B cell (primary cell): Measurements from ENCODE around the gene GGN. TPM values are rescaled to one million over a fixed set of nuclear protein-coding genes. Genes with fewer than 3 reads are reported as not detected.

ENCODE experiments used
- ATAC-seq: fragments of 200-7000 bp; cut with Tn5 transposase; one replicate; pipeline ENCODE4 v1.10.0; 2021; ENCODE audit warnings: low read depth, mild to moderate bottlenecking, moderate number of reproducible peaks, moderate library complexity
- CTCF ChIA-PET: fragments of 350-600 bp; sonication (Branson Sonifier 250); formaldehyde crosslinking; loops from one replicate; lab custom pipeline; 2021; ENCODE audit warnings: antibody characterized with exemption, inconsistent platforms; lab: Charles Lee
- POLR2A ChIA-PET: fragments of 350-600 bp; sonication (Branson Sonifier 250); formaldehyde crosslinking; loops from one replicate; lab custom pipeline; 2021; ENCODE audit warnings: antibody characterized with exemption; lab: Charles Lee
- DNase-seq: peaks from one replicate; pipeline ENCODE4 v3.0.0; 2013
- H2AFZ ChIP-seq: 2 replicates; pipeline ENCODE4 v1.6.1; 2012; ENCODE audit warnings: mild to moderate bottlenecking, low read depth, low read length; ENCODE audit not compliant: insufficient read depth, poor library complexity, severe bottlenecking
- H3K27ac ChIP-seq, 2 donors: 1 replicate in 1 of 2; 2 replicates in 1 of 2; pipeline ENCODE4 v1.5.1; 2012 to 2013; ENCODE audit warnings: low read length in 2 of 2, mild to moderate bottlenecking in 2 of 2, moderate library complexity in 1 of 2
- H3K27me3 ChIP-seq, 4 experiments: fragments of 200-600 bp in 1 of 4; sonication (generic) in 1 of 4; replicated peaks in 1 of 4; 1 replicate in 2 of 4; 2 replicates in 2 of 4; pipeline versions ENCODE4 v1.6.1 to v1.7.0; 2013 to 2016; ENCODE audit warnings: low read length in 3 of 4, mild to moderate bottlenecking in 2 of 4, mixed read lengths in 1 of 4, moderate library complexity in 1 of 4; ENCODE audit not compliant: insufficient read depth in 4 of 4, control insufficient read depth in 3 of 4; ENCODE audit errors: control extremely low read depth in 1 of 4
- H3K36me3 ChIP-seq, 2 experiments: replicated peaks in 1 of 2; 1 replicate in 1 of 2; 2 replicates in 1 of 2; pipeline versions ENCODE4 v1.6.1 to v1.7.1; 2013; ENCODE audit warnings: low read length in 1 of 2; ENCODE audit not compliant: insufficient read depth in 2 of 2, control insufficient read depth in 1 of 2; ENCODE audit errors: control extremely low read depth in 1 of 2, extremely low read depth in 1 of 2
- H3K4me1 ChIP-seq, 2 donors: fragments of 200-600 bp in 1 of 2; sonication (generic) in 1 of 2; 1 replicate in 1 of 2; 2 replicates in 1 of 2; pipeline versions ENCODE4 v1.5.1 to v1.6.1; 2013 to 2017; ENCODE audit warnings: low read length in 2 of 2; ENCODE audit not compliant: control insufficient read depth in 2 of 2, insufficient read depth in 2 of 2
- H3K4me2 ChIP-seq: replicated peaks from 2 replicates; pipeline ENCODE3; 2012; ENCODE audit warnings: mild to moderate bottlenecking, low read depth, low read length; ENCODE audit not compliant: poor library complexity, severe bottlenecking
- H3K4me3 ChIP-seq, 5 experiments: fragments of 200-600 bp in 1 of 5; sonication (generic) in 1 of 5; 1 replicate in 3 of 5; 2 replicates in 2 of 5; pipeline versions ENCODE4 v1.5.1 to v1.7.0; 2011 to 2016; ENCODE audit warnings: low read length in 4 of 5, mild to moderate bottlenecking in 4 of 5, low read depth in 2 of 5, control low read depth in 1 of 5, moderate library complexity in 1 of 5; ENCODE audit not compliant: insufficient read depth in 1 of 5; ENCODE audit errors: control extremely low read depth in 1 of 5, extremely low read depth in 1 of 5
- H3K79me2 ChIP-seq: fragments of 200-600 bp; sonication (generic); one replicate; pipeline ENCODE4 v1.6.0; 2016; ENCODE audit warnings: low read length; ENCODE audit not compliant: control insufficient read depth, insufficient read depth
- H3K9ac ChIP-seq: fragments of 200-600 bp; sonication (generic); 2 replicates; pipeline ENCODE4 v1.6.1; 2017; ENCODE audit warnings: mild to moderate bottlenecking, low read length, moderate library complexity
- H3K9me3 ChIP-seq, 3 donors: one replicate each; pipeline versions ENCODE4 v1.6.1 to v1.7.1; 2013; ENCODE audit warnings: low read length in 2 of 3; ENCODE audit not compliant: control insufficient read depth in 2 of 3, insufficient read depth in 1 of 3; ENCODE audit errors: control extremely low read depth in 1 of 3
- H4K20me1 ChIP-seq: 2 replicates; pipeline ENCODE4 v1.6.0; 2012; ENCODE audit warnings: mild to moderate bottlenecking, low read length; ENCODE audit not compliant: insufficient read depth, control insufficient read depth, poor library complexity, severe bottlenecking
- H3K27ac Mint-ChIP-seq: one replicate; pipeline ENCODE4 v1.8.0; 2021; ENCODE audit warnings: mixed read lengths
- H3K27me3 Mint-ChIP-seq: one replicate; pipeline ENCODE4 v1.8.0; 2021; ENCODE audit warnings: mixed read lengths
- H3K4me1 Mint-ChIP-seq: one replicate; pipeline ENCODE4 v1.8.0; 2021; ENCODE audit warnings: mixed read lengths
- H3K4me3 Mint-ChIP-seq: one replicate; pipeline ENCODE4 v1.8.0; 2021; ENCODE audit warnings: mixed read lengths
- H3K9me3 Mint-ChIP-seq: one replicate; pipeline ENCODE4 v1.8.0; 2022; ENCODE audit warnings: mixed read lengths; ENCODE audit not compliant: insufficient read depth
- CTCF ChIP-seq: fragments of 200-600 bp; IDR thresholded peaks from one replicate; pipeline ENCODE4 v1.8.0; 2022; ENCODE audit warnings: antibody characterized with exemption, mild to moderate bottlenecking
- EZH2 ChIP-seq: IDR thresholded peaks from 2 replicates; pipeline ENCODE4 v1.6.1; 2012; ENCODE audit warnings: borderline replicate concordance, low read depth, mild to moderate bottlenecking, moderate library complexity, low read length; ENCODE audit not compliant: insufficient read depth, poor library complexity, severe bottlenecking
- WGBS: methylation state at CpG from one replicate; pipeline ENCODE4 v1.1.5; 2013; ENCODE audit warnings: missing lambda C conversion rate; ENCODE audit not compliant: insufficient coverage; 5-methylcytosine and 5-hydroxymethylcytosine counted together
- intact Hi-C: fragments of 100-400 bp; cut with micrococcal nuclease; formaldehyde crosslinking; loops from one replicate; pipeline ENCODE4 v1.10.0; 2022
- polyA plus RNA-seq: library from polyadenylated mRNA; depleted of rRNA; stranded (reverse); fragments of >200 nt; gene quantifications from 2 replicates; pipeline ENCODE4 v1.2.3, GENCODE V29; 2012
- total RNA-seq, 2 donors: library from RNA; stranded (reverse); fragments of 120-200 nt in 1 of 2; gene quantifications; 1 replicate in 1 of 2; 2 replicates in 1 of 2; pipeline versions ENCODE4 v1.2.3 to v1.2.4, GENCODE V29; 2013 to 2022

The GGN gene
- total and polyA plus RNA-seq, 2 donors (not counting 1 experiment from before 2014, with no cell fraction given) = 0.34 TPM; not detected in 1

GRCh38 chr19:38437295-38437694, 49.5 kb upstream of the GGN start:
- no peak for DNase-seq
- ATAC-seq = no peak
- ChIA-PET CTCF (interaction anchor here (0.5 kb wide), 1 partner anchor 1983 kb away, joined by 3 read pairs; no protein-coding TSS in a partner anchor), POLR2A (no interaction called here)
- Mint-ChIP-seq H3K4me3 (no peak overlapping the region), H3K27ac (no peak overlapping the region), H3K4me1 (peaks cover 13% of the 10 kb centered on the region), H3K27me3 (peaks cover 22% of the 10 kb centered on the region), H3K9me3 (no peaks in the 10 kb centered on the region)
- Histone ChIP-seq H3K4me1 (peaks cover 4 to 5% of the 10 kb centered on the region in 2 donors), H4K20me1 (no peaks in the 10 kb centered on the region), H3K4me3 (no peak overlapping the region), H3K27ac (no peak overlapping the region), H3K36me3 (no peaks in the 10 kb centered on the region), H3K79me2 (no peaks in the 10 kb centered on the region), H3K9ac (no peak overlapping the region), H2AFZ (no peak overlapping the region), H3K9me3 (peaks cover 0 to 3% (median 0%) of the 10 kb centered on the region in 3 donors), H3K27me3 (peaks cover 0 to 21% (median 7%) of the 10 kb centered on the region in 4 experiments), H3K4me2 (no peak overlapping the region)
- intact Hi-C loops = no loop called here
- no peak for TF ChIP-seq CTCF
- no peak for TF ChIP-seq EZH2
- WGBS = 91% methylated on average over 4 of the region's 6 CpGs

GRCh38 chr19:38434549-38435051, 46.8 kb upstream of the GGN start:
- no peak overlapping the region for H3K9ac ChIP-seq
- H3K4me1 ChIP-seq = peaks cover 4 to 5% of the 10 kb centered on the region in 2 donors
- intact Hi-C loops = no loop called here
- Mint-ChIP-seq H3K4me3 (no peak overlapping the region), H3K4me1 (peaks cover 13% of the 10 kb centered on the region), H3K27ac (no peak overlapping the region), H3K9me3 (no peaks in the 10 kb centered on the region), H3K27me3 (peaks cover 19% of the 10 kb centered on the region)
- no peak overlapping the region for H2AFZ ChIP-seq
- ATAC-seq (no peak), DNase-seq (no peak)
- TF ChIP-seq EZH2 (no peak), CTCF (no peak)
- H3K9me3 ChIP-seq = peaks cover 0 to 3% (median 0%) of the 10 kb centered on the region in 3 donors
- no peaks in the 10 kb centered on the region for H4K20me1 ChIP-seq
- H3K27me3 ChIP-seq = peaks cover 0 to 21% (median 7%) of the 10 kb centered on the region in 4 experiments
- no peaks in the 10 kb centered on the region for H3K36me3 ChIP-seq
- no peaks in the 10 kb centered on the region for H3K79me2 ChIP-seq
- no peak overlapping the region for H3K4me3 ChIP-seq
- POLR2A ChIA-PET = no interaction called here
- H3K4me2 ChIP-seq = no peak overlapping the region
- 57% methylated on average over 4 of the region's 13 CpGs for WGBS
- CTCF ChIA-PET = no interaction called here
- H3K27ac ChIP-seq = no peak overlapping the region
